IPS-18a (cell line): ENCODE data around the gene CROCC.
"Not testable (repeated sequence)": the region's sequence is repeated elsewhere in the genome, so short reads cannot be mapped to it uniquely, and the experiment has no call there.

ENCODE experiments used
- H3K27ac ChIP-seq: one replicate; pipeline ENCODE4 v1.5.1; 2013; ENCODE audit warnings: low read length
- H3K27me3 ChIP-seq: one replicate; pipeline ENCODE4 v1.6.1; 2013; ENCODE audit warnings: mild to moderate bottlenecking, low read length; ENCODE audit not compliant: control insufficient read depth, insufficient read depth
- H3K36me3 ChIP-seq: one replicate; pipeline ENCODE4 v1.6.1; 2013; ENCODE audit warnings: low read depth, low read length; ENCODE audit not compliant: control insufficient read depth
- H3K4me1 ChIP-seq: one replicate; pipeline ENCODE4 v1.6.1; 2013; ENCODE audit warnings: low read depth, low read length; ENCODE audit not compliant: control insufficient read depth
- H3K4me3 ChIP-seq: one replicate; pipeline ENCODE4 v1.5.1; 2013; ENCODE audit warnings: low read length
- H3K9ac ChIP-seq: one replicate; pipeline ENCODE4 v1.6.1; 2013; ENCODE audit warnings: mild to moderate bottlenecking, low read length, moderate library complexity
- H3K9me3 ChIP-seq: one replicate; pipeline ENCODE4 v1.6.1; 2013; ENCODE audit warnings: low read depth, low read length; ENCODE audit not compliant: control insufficient read depth

CROCC gene

GRCh38 chr1:16922466-16922865 is 735 bp downstream of the CROCC start:
- no peaks in the 10 kb centered on the region for H3K9me3 ChIP-seq
- no peak overlapping the region for H3K27ac ChIP-seq
- peak overlapping the region; percentile 76 for H3K4me3 ChIP-seq
- H3K27me3 ChIP-seq = no peaks in the 10 kb centered on the region
- no peaks in the 10 kb centered on the region for H3K36me3 ChIP-seq
- peak overlapping the region; percentile 61 for H3K9ac ChIP-seq
- H3K4me1 ChIP-seq = peaks cover 27% of the 10 kb centered on the region

GRCh38 chr1:16922885-16923431 is 1.2 kb downstream of the CROCC start:
- Histone ChIP-seq H3K9ac (no peak overlapping the region), H3K4me1 (peaks cover 27% of the 10 kb centered on the region), H3K9me3 (no peaks in the 10 kb centered on the region), H3K27me3 (no peaks in the 10 kb centered on the region), H3K27ac (no peak overlapping the region), H3K4me3 (peak overlapping the region; percentile 76), H3K36me3 (no peaks in the 10 kb centered on the region)

- Histone ChIP-seq H3K4me3 (no peak overlapping the region), H3K36me3 (no peaks in the 10 kb centered on the region), H3K27ac (no peak overlapping the region), H3K27me3 (no peaks in the 10 kb centered on the region), H3K9me3 (no peaks in the 10 kb centered on the region), H3K9ac (no peak overlapping the region), H3K4me1 (peaks cover 27% of the 10 kb centered on the region)
Observed at GRCh38 chr1:16924216-16924918, 2.6 kb downstream of the CROCC start.

GRCh38 chr1:16924919-16925477 is 3.3 kb downstream of the CROCC start:
- H3K9ac ChIP-seq = no peak overlapping the region
- H3K4me3 ChIP-seq = no peak overlapping the region
- no peaks in the 10 kb centered on the region for H3K36me3 ChIP-seq
- H3K4me1 ChIP-seq = peaks cover 27% of the 10 kb centered on the region
- no peaks in the 10 kb centered on the region for H3K27me3 ChIP-seq
- no peaks in the 10 kb centered on the region for H3K9me3 ChIP-seq
- no peak overlapping the region for H3K27ac ChIP-seq

GRCh38 chr1:16925635-16926490 is 4.1 kb downstream of the CROCC start:
- Histone ChIP-seq H3K9me3 (no peaks in the 10 kb centered on the region), H3K27ac (peak overlapping the region; percentile 55), H3K27me3 (no peaks in the 10 kb centered on the region), H3K4me3 (no peak overlapping the region), H3K4me1 (peaks cover 27% of the 10 kb centered on the region), H3K36me3 (peaks cover 6% of the 10 kb centered on the region), H3K9ac (no peak overlapping the region)

GRCh38 chr1:16926491-16927073 is 4.9 kb downstream of the CROCC start:
- Histone ChIP-seq H3K27ac (peak overlapping the region; percentile 68), H3K4me3 (no peak overlapping the region), H3K4me1 (peaks cover 21% of the 10 kb centered on the region), H3K27me3 (no peaks in the 10 kb centered on the region), H3K36me3 (peaks cover 12% of the 10 kb centered on the region), H3K9me3 (no peaks in the 10 kb centered on the region), H3K9ac (peak overlapping the region; percentile 51)

GRCh38 chr1:16927256-16927655 is 5.5 kb downstream of the CROCC start:
- Histone ChIP-seq H3K4me3 (no peak overlapping the region), H3K4me1 (peaks cover 17% of the 10 kb centered on the region), H3K27ac (peak overlapping the region; percentile 68), H3K9me3 (no peaks in the 10 kb centered on the region), H3K36me3 (peaks cover 12% of the 10 kb centered on the region), H3K27me3 (no peaks in the 10 kb centered on the region), H3K9ac (peak overlapping the region; percentile 51)

GRCh38 chr1:16927711-16928485 is 6.2 kb downstream of the CROCC start:
- Histone ChIP-seq H3K27ac (no peak overlapping the region), H3K4me1 (peaks cover 14% of the 10 kb centered on the region), H3K36me3 (peaks cover 12% of the 10 kb centered on the region), H3K9me3 (no peaks in the 10 kb centered on the region), H3K9ac (no peak overlapping the region), H3K4me3 (no peak overlapping the region), H3K27me3 (no peaks in the 10 kb centered on the region)

- not testable (repeated sequence) for H3K27ac ChIP-seq, H3K9ac ChIP-seq, H3K27me3 ChIP-seq, H3K9me3 ChIP-seq, H3K4me3 ChIP-seq
- Histone ChIP-seq H3K4me1 (peaks cover 14% of the 10 kb centered on the region), H3K36me3 (peaks cover 17% of the 10 kb centered on the region)
Observed at GRCh38 chr1:16929146-16930041, 7.7 kb downstream of the CROCC start.

- H3K9me3 ChIP-seq, H3K4me1 ChIP-seq, H3K27me3 ChIP-seq, H3K27ac ChIP-seq, H3K9ac ChIP-seq, H3K4me3 ChIP-seq: not testable (repeated sequence)
- peaks cover 26% of the 10 kb centered on the region for H3K36me3 ChIP-seq
Observed at GRCh38 chr1:16931206-16931934, 9.6 kb downstream of the CROCC start.
